ENCODE results near the gene SRRM5.

DNA sequence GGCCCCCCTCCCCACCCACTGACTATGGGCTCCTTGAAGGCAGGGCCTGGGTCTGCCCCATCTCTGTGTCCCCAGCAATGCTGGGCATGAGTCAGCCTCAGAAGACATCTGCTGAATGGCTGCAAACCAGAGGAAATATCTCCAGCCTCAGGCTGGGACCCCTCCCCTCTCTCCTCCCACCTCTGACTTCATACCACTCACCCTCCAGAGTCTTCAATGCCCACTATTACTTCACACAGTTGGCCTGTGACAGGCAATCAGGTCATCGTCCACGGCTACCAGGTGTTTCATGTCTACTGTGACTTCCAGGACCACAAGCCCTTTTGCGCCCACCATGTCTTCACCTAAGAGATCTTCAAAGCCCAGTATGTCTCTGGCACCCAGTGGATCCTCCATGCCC lies at the start of gene SRRM5:
- TF ChIP-seq, protein P1, sequence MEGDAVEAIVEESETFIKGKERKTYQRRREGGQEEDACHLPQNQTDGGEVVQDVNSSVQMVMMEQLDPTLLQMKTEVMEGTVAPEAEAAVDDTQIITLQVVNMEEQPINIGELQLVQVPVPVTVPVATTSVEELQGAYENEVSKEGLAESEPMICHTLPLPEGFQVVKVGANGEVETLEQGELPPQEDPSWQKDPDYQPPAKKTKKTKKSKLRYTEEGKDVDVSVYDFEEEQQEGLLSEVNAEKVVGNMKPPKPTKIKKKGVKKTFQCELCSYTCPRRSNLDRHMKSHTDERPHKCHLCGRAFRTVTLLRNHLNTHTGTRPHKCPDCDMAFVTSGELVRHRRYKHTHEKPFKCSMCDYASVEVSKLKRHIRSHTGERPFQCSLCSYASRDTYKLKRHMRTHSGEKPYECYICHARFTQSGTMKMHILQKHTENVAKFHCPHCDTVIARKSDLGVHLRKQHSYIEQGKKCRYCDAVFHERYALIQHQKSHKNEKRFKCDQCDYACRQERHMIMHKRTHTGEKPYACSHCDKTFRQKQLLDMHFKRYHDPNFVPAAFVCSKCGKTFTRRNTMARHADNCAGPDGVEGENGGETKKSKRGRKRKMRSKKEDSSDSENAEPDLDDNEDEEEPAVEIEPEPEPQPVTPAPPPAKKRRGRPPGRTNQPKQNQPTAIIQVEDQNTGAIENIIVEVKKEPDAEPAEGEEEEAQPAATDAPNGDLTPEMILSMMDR (IDR thresholded peaks at IDR 0.05; ENCODE audit: low read length): no peak
- TF ChIP-seq EZH2 (optimal IDR thresholded peaks at IDR 0.05; ENCODE audit: low read depth, low read length): no peak
- TF ChIP-seq EZH2phosphoT487 (IDR thresholded peaks at IDR 0.05; ENCODE audit: low read length): no peak

Data from MM.1S (cell line).